ENCODE results near the gene PRPF19. TPM values are rescaled to one million over a fixed set of nuclear protein-coding genes. Genes with fewer than 3 reads are reported as not detected.
A peak's percentile ranks its signal among the peaks of the same experiment; 100 is the strongest.

The PRPF19 gene
- total RNA-seq, 4 donors from 2014 or later: 35.7 to 63.0 (median 57.1) TPM

DNA sequence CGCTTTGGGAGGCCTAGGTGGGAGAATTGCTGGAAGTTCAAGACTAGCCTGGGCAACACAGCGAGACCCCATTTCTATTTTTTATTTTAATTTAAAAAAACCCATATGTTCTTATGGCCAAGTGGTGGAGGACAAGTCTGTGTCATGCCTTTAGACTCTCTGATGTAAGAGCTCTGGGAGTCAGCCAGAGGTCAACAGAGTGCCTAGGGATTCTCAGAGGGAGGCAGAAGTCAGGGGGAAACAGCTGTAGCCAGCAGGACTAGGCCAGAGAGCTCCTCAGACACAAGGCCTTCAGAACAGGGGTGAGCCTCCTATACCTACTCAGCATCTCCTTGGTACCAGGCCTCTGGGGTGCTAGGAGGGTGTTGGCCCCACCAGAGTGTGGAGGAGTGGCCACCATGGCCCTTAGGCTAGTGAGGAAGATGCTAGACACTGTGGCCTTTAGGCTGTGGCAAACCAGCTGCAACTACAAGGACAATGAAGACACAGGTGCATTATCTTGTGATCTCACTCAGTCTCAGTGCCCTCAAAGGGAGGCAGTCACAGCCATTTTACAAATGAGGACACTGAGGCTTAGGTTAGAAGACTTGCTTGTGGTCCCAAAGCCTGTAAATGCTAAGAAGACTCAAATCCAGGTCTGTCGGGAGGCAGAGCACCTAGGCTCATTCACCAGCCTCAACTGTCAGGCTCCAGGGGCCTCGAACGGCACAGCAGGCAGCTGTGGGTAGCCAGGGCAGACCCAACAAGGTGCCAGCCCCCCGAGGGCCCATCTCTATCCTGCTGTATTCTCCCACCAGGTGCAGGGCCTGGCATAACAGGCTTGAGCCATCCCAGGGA lies 34.0 kb downstream of the PRPF19 start:
- intact Hi-C loops (cut with DNase I): no loop called here
- Histone ChIP-seq H3K27me3 (peaks cover 0 to 6% (median 0%) of the 10 kb centered on the region in 4 donors), H3K9me3 (no peaks in the 10 kb centered on the region), H3K4me1 (peaks cover 21 to 30% (median 23%) of the 10 kb centered on the region in 4 donors), H3K36me3 (no peaks in the 10 kb centered on the region), H3K4me3 (no peak overlapping the region), H3K27ac (replicated peaks in 1 of 4) (peak overlapping the region in 1 of 4 donors; percentile 46)
- no peak for DNase-seq (ENCODE audit: extremely low spot score)
- TF ChIP-seq, protein P1, sequence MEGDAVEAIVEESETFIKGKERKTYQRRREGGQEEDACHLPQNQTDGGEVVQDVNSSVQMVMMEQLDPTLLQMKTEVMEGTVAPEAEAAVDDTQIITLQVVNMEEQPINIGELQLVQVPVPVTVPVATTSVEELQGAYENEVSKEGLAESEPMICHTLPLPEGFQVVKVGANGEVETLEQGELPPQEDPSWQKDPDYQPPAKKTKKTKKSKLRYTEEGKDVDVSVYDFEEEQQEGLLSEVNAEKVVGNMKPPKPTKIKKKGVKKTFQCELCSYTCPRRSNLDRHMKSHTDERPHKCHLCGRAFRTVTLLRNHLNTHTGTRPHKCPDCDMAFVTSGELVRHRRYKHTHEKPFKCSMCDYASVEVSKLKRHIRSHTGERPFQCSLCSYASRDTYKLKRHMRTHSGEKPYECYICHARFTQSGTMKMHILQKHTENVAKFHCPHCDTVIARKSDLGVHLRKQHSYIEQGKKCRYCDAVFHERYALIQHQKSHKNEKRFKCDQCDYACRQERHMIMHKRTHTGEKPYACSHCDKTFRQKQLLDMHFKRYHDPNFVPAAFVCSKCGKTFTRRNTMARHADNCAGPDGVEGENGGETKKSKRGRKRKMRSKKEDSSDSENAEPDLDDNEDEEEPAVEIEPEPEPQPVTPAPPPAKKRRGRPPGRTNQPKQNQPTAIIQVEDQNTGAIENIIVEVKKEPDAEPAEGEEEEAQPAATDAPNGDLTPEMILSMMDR (IDR thresholded peaks at IDR 0.05): no peak
- TF ChIP-seq EP300 (IDR thresholded peaks at IDR 0.05): no peak
- WGBS: 100% methylated on average over 2 of the region's 6 CpGs

DNA sequence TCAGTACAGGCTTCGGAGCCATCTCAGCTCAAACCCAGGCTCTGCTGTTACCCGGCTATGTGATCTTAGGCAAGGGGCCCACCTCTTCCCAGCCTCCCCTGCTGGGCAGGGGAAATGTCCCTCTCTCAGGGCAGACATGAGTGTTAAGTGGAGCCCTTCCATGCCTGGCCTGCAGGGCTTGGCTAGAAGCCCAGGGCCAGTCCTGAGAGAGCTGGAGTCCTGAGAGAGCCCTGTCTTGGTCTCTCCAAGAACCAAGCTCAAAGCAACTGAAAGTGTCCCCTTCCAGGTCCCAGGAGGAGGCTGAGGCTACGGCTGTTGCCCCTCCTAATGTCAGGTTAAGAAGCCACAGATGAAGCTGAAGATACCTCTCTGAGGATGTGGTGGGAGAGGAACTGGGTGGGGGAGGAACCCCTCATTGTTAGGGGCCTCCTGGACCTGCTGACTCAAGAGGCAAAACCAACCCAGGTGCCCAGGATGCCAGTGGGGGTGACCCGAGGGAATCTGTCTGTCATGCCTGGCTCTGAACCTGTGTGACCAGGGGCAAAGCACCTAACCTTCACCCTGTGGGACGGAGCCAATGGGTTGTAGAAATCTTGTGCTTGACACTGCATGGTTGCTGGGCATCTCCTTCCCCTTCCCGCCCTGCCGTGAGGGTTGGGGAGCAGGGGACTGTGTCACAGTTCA lies 34.9 kb downstream of the PRPF19 start:
- no peak overlapping the region for H3K27ac ChIP-seq (replicated peaks in 1 of 4)
- H3K4me3 ChIP-seq: no peak overlapping the region
- TF ChIP-seq POLR2AphosphoS5 (IDR thresholded peaks at IDR 0.05) (no peak), EP300 (IDR thresholded peaks at IDR 0.05) (no peak)
- TF ChIP-seq, protein P1 (IDR thresholded peaks at IDR 0.05): peak in 1 of 3 experiments; percentile 22
- intact Hi-C loops (cut with DNase I): no loop called here
- no peak for DNase-seq (ENCODE audit: extremely low spot score)
- no peaks in the 10 kb centered on the region for H3K9me3 ChIP-seq
- H3K4me1 ChIP-seq: peaks cover 21 to 30% (median 23%) of the 10 kb centered on the region in 4 donors
- peaks cover 0 to 6% (median 0%) of the 10 kb centered on the region in 4 donors for H3K27me3 ChIP-seq
- H3K36me3 ChIP-seq: no peaks in the 10 kb centered on the region
- WGBS: 70% methylated on average over 5 of the region's 7 CpGs

- 70% methylated on average over 6 of the region's 13 CpGs for WGBS
- intact Hi-C loops (cut with DNase I): no loop called here
- H3K4me1 ChIP-seq: peaks cover 21 to 30% (median 23%) of the 10 kb centered on the region in 4 donors
- no peak for TF ChIP-seq EP300 (IDR thresholded peaks at IDR 0.05)
- TF ChIP-seq, protein P1 (IDR thresholded peaks at IDR 0.05): no peak
- TF ChIP-seq POLR2AphosphoS5 (IDR thresholded peaks at IDR 0.05): no peak
- TF ChIP-seq POLR2A (IDR thresholded peaks at IDR 0.05; ENCODE audit: low read depth): no peak
- peaks cover 0 to 6% (median 0%) of the 10 kb centered on the region in 4 donors for H3K27me3 ChIP-seq
- no peak overlapping the region for H3K4me3 ChIP-seq
- H3K36me3 ChIP-seq: no peaks in the 10 kb centered on the region
- no peak for DNase-seq (ENCODE audit: extremely low spot score)
- no peaks in the 10 kb centered on the region for H3K9me3 ChIP-seq
- H3K27ac ChIP-seq (replicated peaks in 1 of 4): no peak overlapping the region
Observed at GRCh38 chr11:60870733-60871377, 35.5 kb downstream of the PRPF19 start.

DNA sequence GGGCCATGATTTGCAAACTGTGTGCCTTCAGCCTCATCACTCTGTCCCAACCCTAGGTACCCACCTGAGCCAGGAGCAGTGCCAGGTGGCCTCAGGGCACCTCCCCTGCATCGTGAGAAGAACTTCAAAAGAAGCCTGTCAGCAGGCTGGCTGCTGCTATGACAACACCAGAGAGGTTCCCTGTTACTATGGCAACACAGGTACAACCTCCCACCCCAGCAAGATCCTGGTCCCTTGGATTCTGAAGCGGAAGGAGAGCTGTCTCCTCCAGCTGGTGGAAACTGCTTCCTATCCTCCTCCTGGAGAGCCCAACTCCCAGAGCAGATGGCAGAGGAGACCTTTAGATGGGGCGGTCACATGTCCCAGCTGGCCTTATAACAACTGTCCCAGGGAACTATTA lies 36.1 kb downstream of the PRPF19 start:
- Histone ChIP-seq H3K4me3 (no peak overlapping the region), H3K4me1 (peaks cover 21 to 30% (median 23%) of the 10 kb centered on the region in 4 donors), H3K27ac (replicated peaks in 1 of 4) (no peak overlapping the region), H3K9me3 (no peaks in the 10 kb centered on the region), H3K27me3 (peaks cover 0 to 6% (median 0%) of the 10 kb centered on the region in 4 donors), H3K36me3 (no peaks in the 10 kb centered on the region)
- WGBS: 61% methylated on average over 2 of the region's 3 CpGs
- no peak for DNase-seq (ENCODE audit: extremely low spot score)
- no peak for TF ChIP-seq POLR2A (IDR thresholded peaks at IDR 0.05; ENCODE audit: low read depth)
- TF ChIP-seq, protein P1 (IDR thresholded peaks at IDR 0.05): no peak
- no peak for TF ChIP-seq EP300 (IDR thresholded peaks at IDR 0.05)
- TF ChIP-seq POLR2AphosphoS5 (IDR thresholded peaks at IDR 0.05): no peak
- intact Hi-C loops (cut with DNase I): no loop called here

All from esophagus muscularis mucosa (tissue), 4 donors.